MCF 10A (cell line): ENCODE results near the gene NRGN. TPM values are rescaled to one million over a fixed set of nuclear protein-coding genes. Genes with fewer than 3 reads are reported as not detected.

Experiments
- Bru-seq: library from RNA; stranded (reverse); fragments of 400-500 nt; gene quantifications from one replicate; lab custom pipeline; 2021; lab: Mats Ljungman, UMichigan
- BruChase-seq, 2 experiments: library from RNA; stranded (reverse); fragments of 400-500 nt; gene quantifications; one replicate each; lab custom pipeline; 2021; lab: Mats Ljungman, UMichigan
- BruUV-seq: library from RNA; stranded (reverse); fragments of 400-500 nt; replicated peaks from 2 replicates; lab custom pipeline; 2021; lab: Mats Ljungman, UMichigan
- CTCF ChIA-PET: fragments of 300-600 bp; sonication (Branson Sonifier 250); formaldehyde crosslinking; extraction: SDS; loops from one replicate; lab custom pipeline; 2021; ENCODE audit warnings: antibody characterized with exemption, inconsistent platforms; lab: Yijun Ruan, JAX
- POLR2A ChIA-PET: fragments of 300-600, 350-650 bp; sonication (Branson Sonifier 250); formaldehyde crosslinking; extraction: SDS; loops from one replicate; lab custom pipeline; 2020; ENCODE audit warnings: antibody characterized with exemption, inconsistent platforms; lab: Yijun Ruan, JAX
- DNase-seq: peaks from one replicate; pipeline ENCODE4 v3.0.0-alpha.2; 2018; ENCODE audit not compliant: unreplicated experiment
- H3K27ac Mint-ChIP-seq: one replicate; pipeline ENCODE4 v1.8.0; 2022; ENCODE audit warnings: mild to moderate bottlenecking, low read depth, mixed read lengths; ENCODE audit not compliant: unreplicated experiment
- H3K27me3 Mint-ChIP-seq: one replicate; pipeline ENCODE4 v1.8.0; 2022; ENCODE audit warnings: mixed read lengths; ENCODE audit not compliant: insufficient read depth, unreplicated experiment
- H3K36me3 Mint-ChIP-seq: one replicate; pipeline ENCODE4 v1.8.0; 2022; ENCODE audit warnings: mild to moderate bottlenecking, moderate library complexity, mixed read lengths; ENCODE audit not compliant: insufficient read depth, unreplicated experiment
- H3K4me1 Mint-ChIP-seq: one replicate; pipeline ENCODE4 v1.8.0; 2022; ENCODE audit warnings: mixed read lengths; ENCODE audit not compliant: insufficient read depth, unreplicated experiment
- H3K4me3 Mint-ChIP-seq: one replicate; pipeline ENCODE4 v1.8.0; 2022; ENCODE audit warnings: mild to moderate bottlenecking, moderate library complexity, mixed read lengths; ENCODE audit not compliant: unreplicated experiment
- H3K9me3 Mint-ChIP-seq: one replicate; pipeline ENCODE4 v1.8.0; 2022; ENCODE audit warnings: mixed read lengths; ENCODE audit not compliant: unreplicated experiment
- intact Hi-C: fragments of 100-400 bp; cut with micrococcal nuclease; formaldehyde crosslinking; loops from 2 replicates; pipeline ENCODE4 v1.14.1; 2022
- long read RNA-seq: library from polyadenylated mRNA; stranded (forward); transcript quantifications from one replicate; pipeline ENCODE4 v2.0.0, GENCODE V29; 2022
- total RNA-seq: library from RNA; stranded (reverse); gene quantifications from 2 replicates; pipeline ENCODE4 v1.2.3, GENCODE V29; 2022
- TF ChIP-seq, protein P1 (sequence below): fragments of 200-600 bp; IDR thresholded peaks from one replicate; pipeline ENCODE4 v1.8.0; 2022; ENCODE audit warnings: antibody characterized with exemption, mild to moderate bottlenecking; ENCODE audit not compliant: unreplicated experiment

The NRGN gene
- 1.4 TPM in 1 of 2 replicates, not detected in the other for total RNA-seq
- not detected for Bru-seq, nascent RNA
- BruChase-seq, experiment 1, labeled RNA remaining after a 6-hour chase, result percentile 9 among the genes with signal in this experiment
- percentile 13 among the genes with signal in this experiment for BruChase-seq, experiment 2, labeled RNA remaining after a 2-hour chase
- long read RNA-seq, partial matches to known transcripts, result 0 of 1 reads
- long read RNA-seq, other reads (novel, unspliced or antisense), result 1 of 1 reads

DNA sequence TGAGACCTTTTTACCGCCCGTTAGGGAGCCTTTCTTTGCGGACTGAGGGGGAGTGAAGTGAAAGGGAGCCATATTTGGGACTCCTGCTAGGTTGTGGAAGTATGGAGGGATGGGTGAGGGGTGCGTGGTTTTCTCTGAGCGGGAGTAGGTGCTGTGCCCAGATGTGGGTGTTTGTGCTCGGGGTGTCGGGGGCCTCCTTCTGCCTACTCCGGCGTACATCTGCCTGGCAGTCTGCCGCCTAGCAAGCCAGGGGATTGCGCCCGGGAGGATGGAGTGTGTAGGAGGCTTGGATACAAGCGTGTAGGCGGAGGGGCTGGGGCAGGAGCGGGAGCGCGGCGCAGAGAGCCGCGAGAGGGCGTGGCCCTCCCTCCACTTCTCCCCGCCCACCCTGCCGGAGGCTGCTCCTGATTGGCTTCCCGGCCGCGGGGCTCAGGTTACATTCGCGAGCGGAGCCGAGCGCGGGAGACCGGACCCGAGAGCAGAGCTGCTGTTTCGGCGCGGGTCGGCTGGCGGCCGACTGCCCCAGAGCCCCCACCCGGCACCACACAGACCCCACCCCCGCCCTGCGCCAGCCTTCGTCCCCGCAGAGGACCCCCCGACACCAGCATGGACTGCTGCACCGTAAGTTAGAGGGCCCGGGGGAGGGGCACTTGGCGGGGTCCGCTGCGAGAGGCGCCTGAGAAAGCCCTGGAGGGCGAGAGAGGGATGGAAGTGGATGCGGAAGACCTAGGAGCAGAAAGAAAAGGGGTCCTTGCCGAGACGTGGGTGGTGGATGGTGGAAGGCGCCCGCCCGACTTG lies at the start of gene NRGN:
TSS of gene NRGN (plus strand) at position 464 of the 798 bp plus-strand sequence. CDS start at position 607, 143 bp downstream.
- H3K9me3 Mint-ChIP-seq, result no peaks in the 10 kb centered on the region
- peak; percentile 93 for DNase-seq
- no peaks in the 10 kb centered on the region for H3K36me3 Mint-ChIP-seq
- H3K27me3 Mint-ChIP-seq, result peaks cover 11% of the 10 kb centered on the region
- H3K4me3 Mint-ChIP-seq, result peak within 1 kb of the TSS; percentile 64
- ChIA-PET POLR2A (interaction anchor here (0.6 to 1.7 kb wide), 2 partner anchors 10 to 59 kb away, joined by 3 to 5 read pairs; no protein-coding TSS in a partner anchor), CTCF (interaction anchor here (0.5 to 1.5 kb wide), 8 partner anchors 8 to 97 kb away, joined by 3 to 8 read pairs (median 4); no protein-coding TSS in a partner anchor)
- intact Hi-C loops, result loop anchor here (10.0 kb wide), 1 partner anchor 55 kb away; no protein-coding TSS in a partner anchor
- BruUV-seq, result no TSS peak
- no peaks in the 10 kb centered on the region for H3K4me1 Mint-ChIP-seq
- TF ChIP-seq, protein P1, sequence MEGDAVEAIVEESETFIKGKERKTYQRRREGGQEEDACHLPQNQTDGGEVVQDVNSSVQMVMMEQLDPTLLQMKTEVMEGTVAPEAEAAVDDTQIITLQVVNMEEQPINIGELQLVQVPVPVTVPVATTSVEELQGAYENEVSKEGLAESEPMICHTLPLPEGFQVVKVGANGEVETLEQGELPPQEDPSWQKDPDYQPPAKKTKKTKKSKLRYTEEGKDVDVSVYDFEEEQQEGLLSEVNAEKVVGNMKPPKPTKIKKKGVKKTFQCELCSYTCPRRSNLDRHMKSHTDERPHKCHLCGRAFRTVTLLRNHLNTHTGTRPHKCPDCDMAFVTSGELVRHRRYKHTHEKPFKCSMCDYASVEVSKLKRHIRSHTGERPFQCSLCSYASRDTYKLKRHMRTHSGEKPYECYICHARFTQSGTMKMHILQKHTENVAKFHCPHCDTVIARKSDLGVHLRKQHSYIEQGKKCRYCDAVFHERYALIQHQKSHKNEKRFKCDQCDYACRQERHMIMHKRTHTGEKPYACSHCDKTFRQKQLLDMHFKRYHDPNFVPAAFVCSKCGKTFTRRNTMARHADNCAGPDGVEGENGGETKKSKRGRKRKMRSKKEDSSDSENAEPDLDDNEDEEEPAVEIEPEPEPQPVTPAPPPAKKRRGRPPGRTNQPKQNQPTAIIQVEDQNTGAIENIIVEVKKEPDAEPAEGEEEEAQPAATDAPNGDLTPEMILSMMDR, result no peak
- no peak within 1 kb of the TSS for H3K27ac Mint-ChIP-seq

DNA sequence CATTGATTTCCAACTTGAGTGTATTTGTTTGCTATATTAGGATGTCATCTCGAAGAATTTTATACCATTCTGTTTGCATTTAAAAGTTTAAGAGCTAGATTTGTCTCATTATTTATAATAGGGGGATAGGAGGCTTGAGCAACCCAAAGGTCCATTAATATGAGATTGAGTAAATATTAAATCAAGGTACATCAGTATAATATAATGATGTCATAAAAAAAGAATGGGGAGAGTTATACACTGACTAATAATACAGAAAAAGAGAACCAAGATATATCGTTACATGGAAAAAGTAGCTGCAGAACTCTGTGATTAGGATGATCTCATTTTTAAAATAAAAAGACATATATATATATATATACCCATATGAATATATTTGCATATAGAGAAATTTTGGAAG lies 46.6 kb upstream of the NRGN start:
- intact Hi-C loops, result no loop called here
- DNase-seq, result no peak
- CTCF ChIA-PET, result interaction anchor here (1.2 kb wide), 1 partner anchor 24 kb away, joined by 4 read pairs; no protein-coding TSS in a partner anchor
- TF ChIP-seq, protein P1, result no peak
- no peaks in the 10 kb centered on the region for H3K36me3 Mint-ChIP-seq
- H3K9me3 Mint-ChIP-seq, result no peaks in the 10 kb centered on the region
- no TSS peak for BruUV-seq
- H3K4me1 Mint-ChIP-seq, result no peaks in the 10 kb centered on the region
- H3K27me3 Mint-ChIP-seq, result no peaks in the 10 kb centered on the region
- no peak overlapping the region for H3K4me3 Mint-ChIP-seq
- POLR2A ChIA-PET, result interaction anchor here (0.7 kb wide), 1 partner anchor 311 kb away, joined by 3 read pairs; no protein-coding TSS in a partner anchor
- no peak overlapping the region for H3K27ac Mint-ChIP-seq

DNA sequence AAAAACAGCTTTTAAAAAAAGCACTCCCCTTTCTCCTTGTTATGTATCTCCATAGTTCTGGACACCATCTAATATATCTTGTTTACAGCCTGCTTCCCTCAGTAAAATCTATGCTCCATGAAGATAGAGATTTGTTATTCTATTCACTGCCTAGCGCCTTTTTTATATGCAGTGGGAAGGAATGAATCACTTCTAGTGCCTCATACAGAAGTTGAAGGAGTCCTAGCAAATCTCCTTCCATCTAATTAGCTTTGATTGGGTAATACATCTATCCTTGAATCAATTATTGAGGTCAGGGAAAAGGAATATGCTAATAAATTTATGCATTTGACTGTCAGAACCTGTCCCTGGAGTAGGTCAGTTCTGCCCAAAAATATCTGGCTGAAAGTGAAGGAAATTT lies 40.2 kb upstream of the NRGN start:
- POLR2A ChIA-PET, result no interaction called here
- TF ChIP-seq, protein P1, result no peak
- no peak overlapping the region for H3K4me3 Mint-ChIP-seq

DNA sequence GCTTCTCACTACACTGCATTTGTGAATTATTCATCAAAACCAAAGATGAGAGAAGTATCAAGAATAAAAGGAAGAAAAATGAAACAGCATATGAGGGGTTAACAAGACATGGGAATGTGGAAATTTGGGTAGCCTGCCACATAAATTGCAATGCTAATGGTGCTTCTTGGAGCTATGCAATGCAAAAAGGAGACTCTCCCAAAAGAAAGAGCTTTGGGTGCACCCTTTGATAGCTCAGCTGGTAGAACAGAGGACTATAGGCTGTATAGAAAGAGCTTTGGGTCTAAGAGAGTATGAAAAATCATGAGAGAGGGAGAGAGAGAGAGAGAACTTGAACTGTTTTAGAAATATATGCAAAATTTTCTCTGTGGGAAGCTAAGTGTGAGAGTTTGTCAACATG lies 39.7 kb upstream of the NRGN start:
- peaks cover 22% of the 10 kb centered on the region for H3K27me3 Mint-ChIP-seq
- H3K4me1 Mint-ChIP-seq, result no peaks in the 10 kb centered on the region
- ChIA-PET POLR2A (no interaction called here), CTCF (interaction anchor here (0.7 to 1.3 kb wide), 6 partner anchors 57 to 741 kb away, joined by 3 to 4 read pairs (median 4); no protein-coding TSS in a partner anchor)
- BruUV-seq, result no TSS peak
- H3K4me3 Mint-ChIP-seq, result no peak overlapping the region
- TF ChIP-seq, protein P1, result no peak
- no peaks in the 10 kb centered on the region for H3K36me3 Mint-ChIP-seq
- DNase-seq, result no peak
- intact Hi-C loops, result no loop called here
- peaks cover 8% of the 10 kb centered on the region for H3K9me3 Mint-ChIP-seq
- H3K27ac Mint-ChIP-seq, result no peak overlapping the region

More for the DNA sequence above, 40.2 kb upstream of the NRGN start:
- no peak for DNase-seq
- Mint-ChIP-seq H3K9me3 (peaks cover 8% of the 10 kb centered on the region), H3K27ac (no peak overlapping the region), H3K27me3 (peaks cover 22% of the 10 kb centered on the region), H3K36me3 (no peaks in the 10 kb centered on the region), H3K4me1 (no peaks in the 10 kb centered on the region)
- CTCF ChIA-PET, result interaction anchor here (0.7 to 1.2 kb wide), 3 partner anchors 139 to 742 kb away, joined by 3 to 4 read pairs (median 3); no protein-coding TSS in a partner anchor
- BruUV-seq, result no TSS peak
- intact Hi-C loops, result no loop called here
